Right lobe of liver (tissue), 4 donors: ENCODE results near the gene C12orf57.

Experiments
- POLR2A ChIP-seq: fragments of 450-650 bp; IDR thresholded peaks from one replicate; pipeline ENCODE4 v1.6.1; 2017; ENCODE audit warnings: antibody characterized with exemption, mild to moderate bottlenecking
- TF ChIP-seq, protein P1 (sequence below), 4 donors: fragments of 200-600 bp in 3 of 4; fragments of 450-650 bp in 1 of 4; IDR thresholded peaks; one replicate each; pipeline versions ENCODE4 v1.5.1 to v1.8.0; 2016 to 2022; ENCODE audit warnings: antibody characterized with exemption in 4 of 4, mild to moderate bottlenecking in 2 of 4
- donor health status: DM: no; HTN: no; CAD: no.
- donor health status: DM: no; HTN: no; CAD: no.
- donor health status: DM: no; HTN: yes; CAD: no.

- TF ChIP-seq, protein P1, sequence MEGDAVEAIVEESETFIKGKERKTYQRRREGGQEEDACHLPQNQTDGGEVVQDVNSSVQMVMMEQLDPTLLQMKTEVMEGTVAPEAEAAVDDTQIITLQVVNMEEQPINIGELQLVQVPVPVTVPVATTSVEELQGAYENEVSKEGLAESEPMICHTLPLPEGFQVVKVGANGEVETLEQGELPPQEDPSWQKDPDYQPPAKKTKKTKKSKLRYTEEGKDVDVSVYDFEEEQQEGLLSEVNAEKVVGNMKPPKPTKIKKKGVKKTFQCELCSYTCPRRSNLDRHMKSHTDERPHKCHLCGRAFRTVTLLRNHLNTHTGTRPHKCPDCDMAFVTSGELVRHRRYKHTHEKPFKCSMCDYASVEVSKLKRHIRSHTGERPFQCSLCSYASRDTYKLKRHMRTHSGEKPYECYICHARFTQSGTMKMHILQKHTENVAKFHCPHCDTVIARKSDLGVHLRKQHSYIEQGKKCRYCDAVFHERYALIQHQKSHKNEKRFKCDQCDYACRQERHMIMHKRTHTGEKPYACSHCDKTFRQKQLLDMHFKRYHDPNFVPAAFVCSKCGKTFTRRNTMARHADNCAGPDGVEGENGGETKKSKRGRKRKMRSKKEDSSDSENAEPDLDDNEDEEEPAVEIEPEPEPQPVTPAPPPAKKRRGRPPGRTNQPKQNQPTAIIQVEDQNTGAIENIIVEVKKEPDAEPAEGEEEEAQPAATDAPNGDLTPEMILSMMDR (IDR thresholded peaks at IDR 0.05): no peak
- TF ChIP-seq POLR2A: no peak
Observed at GRCh38 chr12:6957741-6958608, 14.2 kb downstream of the C12orf57 start.
